NCI-H446 (cell line): ENCODE measurements around the gene TMEM271.
"Not testable (repeated sequence)": the region's sequence is repeated elsewhere in the genome, so short reads cannot be mapped to it uniquely, and the experiment has no call there.

ENCODE experiments used
- DNase-seq, 2 experiments: peaks; one replicate each; lab custom pipeline; 2025; lab: John Stamatoyannopoulos, UW

Gene TMEM271

DNA sequence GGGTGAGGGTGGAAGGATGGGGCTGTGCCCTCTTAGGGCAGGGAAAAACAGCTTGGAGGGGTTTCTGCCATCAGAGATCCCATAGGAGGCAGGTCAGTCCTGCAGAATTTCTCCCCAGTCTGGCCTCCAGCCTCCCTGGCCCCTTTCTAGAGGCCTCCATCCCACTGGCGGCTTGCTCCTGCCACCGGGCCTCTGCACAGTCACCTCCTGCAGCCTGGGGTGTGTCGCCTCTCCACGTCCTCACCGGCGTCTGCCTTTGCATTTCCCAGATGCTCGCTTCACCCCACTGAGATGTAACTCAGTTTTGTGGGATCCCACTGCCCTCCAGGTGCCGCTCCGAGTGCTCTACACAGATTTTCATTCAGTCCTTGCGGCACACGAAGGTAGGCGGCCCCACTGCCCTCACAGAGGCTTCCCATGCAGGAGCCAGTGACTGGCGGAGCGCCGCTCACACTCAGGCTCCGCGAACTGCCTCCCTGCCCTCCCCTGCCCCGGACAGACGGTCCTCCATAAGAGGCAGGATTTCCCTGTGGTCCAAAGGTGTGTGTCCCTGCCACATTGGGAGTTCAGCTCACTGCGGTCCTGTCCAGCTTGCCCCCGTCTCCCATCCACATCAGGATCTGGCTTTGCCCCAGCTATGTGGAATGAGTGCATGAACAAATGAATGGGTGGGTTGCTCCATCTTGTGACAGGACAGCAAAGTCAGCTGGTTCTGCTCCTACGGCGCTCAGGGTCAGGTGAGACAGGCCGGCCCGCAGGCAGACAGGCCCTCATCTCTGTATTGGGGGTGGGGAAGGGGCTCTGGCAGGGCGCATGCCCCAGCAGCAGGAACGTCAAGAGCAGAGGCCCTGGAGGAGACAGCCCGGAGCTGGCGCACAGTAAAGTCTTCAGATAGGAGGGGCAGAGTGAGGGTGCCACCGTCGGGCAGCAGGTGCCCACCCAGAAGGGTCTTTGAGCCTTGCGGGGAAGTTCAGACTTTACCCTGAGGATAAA, 2.7 kb upstream of the TMEM271 start:
- no peak for DNase-seq

DNA sequence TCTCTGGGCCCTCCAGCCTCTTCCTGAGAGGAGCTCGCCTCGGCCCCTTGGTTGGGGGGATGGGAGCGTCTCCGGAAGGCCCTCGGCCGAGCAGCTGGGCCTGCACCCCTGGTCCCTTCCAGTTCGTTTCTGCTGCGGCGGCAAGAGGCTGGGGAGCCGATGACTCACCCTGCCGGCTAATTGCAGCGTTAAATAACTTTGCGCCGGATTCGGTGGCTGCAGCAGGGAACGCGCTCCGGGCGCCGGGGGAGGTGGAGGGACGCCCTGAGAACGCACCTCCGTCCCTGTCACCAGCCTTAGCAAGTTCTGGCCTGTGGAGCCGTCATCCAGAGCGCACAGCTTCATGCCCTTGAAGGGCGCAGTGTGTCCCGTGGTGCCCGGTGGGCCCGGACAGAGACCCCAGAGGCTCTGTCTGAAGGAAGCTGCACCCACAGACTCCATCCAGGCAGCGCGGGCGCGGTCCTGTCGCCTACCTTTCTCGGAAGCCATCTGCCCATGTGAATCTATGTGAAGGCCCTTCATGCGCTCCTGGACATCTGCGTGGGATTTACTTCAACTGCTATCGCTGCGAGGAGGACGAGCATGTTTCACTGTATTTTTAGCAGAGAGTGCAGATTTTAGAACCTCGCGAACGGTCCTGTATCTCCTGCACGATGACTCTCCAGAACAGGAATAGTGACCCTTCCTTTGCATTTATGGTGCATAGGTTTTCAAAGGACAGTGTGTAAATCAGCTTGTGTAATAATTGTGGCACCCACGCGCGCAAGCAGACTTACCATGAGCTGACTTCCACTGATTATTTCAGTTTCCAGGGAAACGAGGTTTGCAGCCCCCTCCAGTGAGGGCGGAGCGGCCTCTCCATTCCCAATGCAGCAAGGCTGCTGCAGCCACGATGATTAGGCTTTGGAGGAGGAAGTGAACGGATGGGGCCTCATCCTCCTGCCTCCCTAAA, 1.7 kb upstream of the TMEM271 start:
- no peak for DNase-seq

DNA sequence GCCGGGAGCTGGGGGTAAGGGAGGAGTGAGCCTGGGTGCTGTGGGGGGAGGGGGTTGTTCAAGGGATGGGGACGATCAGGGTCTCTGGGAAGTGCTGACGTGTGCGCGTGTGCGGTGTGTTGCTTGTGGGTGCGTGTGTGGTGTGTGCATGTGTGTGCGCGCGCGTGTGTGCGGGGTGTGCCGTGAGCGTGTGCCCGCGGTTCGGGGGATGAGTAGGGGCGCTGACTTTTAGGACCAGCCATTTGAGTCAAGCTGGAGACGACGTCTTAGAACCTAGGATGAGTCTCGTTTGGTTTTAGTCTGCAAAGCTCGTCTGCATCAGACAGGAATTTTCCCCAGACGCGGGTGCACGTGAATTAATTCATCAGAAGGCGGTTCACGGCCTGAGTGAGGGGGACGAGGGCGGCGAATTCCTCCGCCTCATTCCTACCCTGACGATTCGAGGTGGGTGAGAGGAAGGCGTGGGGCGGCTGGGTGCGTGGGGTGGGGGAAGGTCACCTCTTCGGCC, 950 bp upstream of the TMEM271 start:
- DNase-seq = no peak

DNA sequence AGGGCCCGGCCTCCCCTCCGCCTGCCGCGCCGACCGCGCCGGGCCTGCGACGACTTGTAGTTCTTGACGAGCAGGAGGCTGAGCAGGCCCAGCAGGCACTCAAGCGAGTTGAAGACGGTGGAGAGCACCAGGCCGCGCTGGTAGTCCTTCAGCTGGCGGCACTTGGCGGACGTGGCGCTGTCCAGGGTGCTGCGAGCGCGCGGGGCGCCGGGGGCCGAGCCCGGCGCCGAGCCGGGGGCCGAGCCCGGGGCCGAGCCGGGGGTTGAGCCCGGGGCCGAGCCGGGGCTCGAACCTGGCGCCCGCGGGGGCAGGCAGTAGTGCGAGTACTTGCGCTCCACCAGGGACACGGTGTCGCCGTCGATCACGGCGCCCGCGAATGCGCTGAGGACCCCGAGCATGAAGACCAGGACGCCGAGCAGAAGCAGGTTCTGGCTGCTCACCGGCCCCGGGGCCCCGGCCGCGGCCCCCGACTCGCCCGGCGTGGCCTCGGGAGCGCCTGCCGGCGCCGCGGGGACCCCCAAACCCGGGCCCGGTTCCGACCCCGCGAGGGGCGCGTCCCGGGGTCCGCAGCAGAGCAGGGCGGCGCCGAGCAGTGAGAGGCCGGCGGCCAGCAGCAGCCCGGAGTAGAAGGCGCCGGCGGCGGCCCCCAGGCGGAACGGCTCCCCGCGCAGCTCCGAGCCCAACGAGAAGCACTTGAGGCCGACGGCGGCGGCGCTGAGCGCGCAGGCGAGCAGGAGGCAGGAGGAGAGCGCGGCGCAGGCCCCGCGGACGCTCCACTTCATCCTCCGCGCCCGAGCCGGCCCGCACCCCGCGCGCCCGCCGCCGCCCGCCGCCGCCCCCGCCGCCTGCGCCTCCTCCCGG, 584 bp downstream of the TMEM271 start:
- DNase-seq = no peak

DNA sequence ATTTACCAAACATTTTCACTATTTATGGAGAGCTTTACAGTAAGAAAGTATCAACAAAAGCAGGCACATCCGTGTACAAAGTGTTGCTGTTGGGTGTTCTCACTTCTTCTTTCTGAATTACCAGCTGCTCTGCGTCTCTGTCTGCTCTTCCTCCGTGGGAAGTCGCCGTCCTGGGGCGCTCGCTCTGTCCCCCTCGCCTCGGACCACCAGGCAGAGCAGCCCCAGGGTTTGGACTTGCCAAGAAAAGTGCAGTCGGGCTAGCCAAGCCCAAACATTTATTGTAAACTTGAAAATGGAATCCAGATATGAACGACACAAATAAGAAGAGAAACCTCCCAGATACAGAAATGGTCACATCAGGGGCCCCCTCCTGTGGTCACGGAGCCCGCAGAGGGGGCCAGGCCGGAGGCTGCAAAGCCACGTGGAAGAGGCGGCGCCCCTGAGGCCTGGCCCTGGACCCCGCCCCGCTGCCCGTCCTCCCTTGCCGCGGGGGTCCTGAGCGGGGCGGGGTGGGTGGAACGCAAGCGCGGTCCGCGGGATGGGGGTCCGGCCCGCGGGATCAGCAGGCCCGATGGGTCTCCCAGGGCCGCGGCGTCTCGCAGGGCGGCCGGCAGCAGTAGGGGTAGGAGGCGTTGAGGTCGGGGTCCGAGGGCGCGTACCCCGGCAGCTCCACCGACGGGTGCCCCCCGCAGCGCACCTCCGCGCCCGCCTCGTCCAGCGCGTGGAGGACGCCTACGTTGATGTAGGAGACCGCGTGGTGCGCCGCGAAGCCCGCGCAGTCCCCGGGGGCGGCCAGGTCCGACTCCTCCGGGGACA, 1.5 kb downstream of the TMEM271 start:
- no peak for DNase-seq

DNA sequence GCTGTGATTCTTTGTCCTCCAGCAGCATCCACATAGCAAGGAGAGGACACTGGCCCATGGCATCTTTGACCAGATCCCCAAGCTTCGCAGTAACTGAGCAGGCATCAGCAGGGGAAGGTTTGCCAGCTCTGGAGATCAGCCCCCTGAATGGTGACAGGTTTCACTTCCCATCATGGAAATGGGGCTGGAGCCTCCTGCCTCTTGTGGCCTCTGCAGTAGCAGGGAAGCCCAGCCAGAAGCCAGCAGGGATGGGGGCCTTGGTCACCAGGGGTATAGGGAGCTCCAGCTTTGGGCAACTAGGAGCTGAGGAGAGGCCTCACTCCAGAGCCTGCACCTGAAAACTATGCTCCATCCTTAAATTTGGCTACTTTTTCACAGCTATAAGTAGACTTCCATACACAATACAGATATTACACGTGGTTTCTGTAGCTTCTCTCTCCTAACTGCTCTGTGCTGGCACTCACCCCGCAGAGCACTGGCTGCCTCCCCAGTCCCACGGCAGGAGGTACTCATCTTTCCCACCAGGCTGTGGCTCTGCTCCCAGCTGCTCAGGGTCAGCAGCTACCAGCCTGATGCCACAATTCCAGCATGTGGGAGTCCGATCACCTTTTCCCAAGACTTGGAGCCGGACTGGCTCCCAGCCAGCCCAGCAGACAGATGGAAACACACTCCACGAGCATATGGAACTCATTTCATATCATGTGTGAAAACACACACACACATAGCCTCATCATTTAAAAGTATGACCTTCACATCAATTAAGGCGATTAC, 2.8 kb downstream of the TMEM271 start:
- DNase-seq = peak in 1 of 2 experiments; percentile 65

DNA sequence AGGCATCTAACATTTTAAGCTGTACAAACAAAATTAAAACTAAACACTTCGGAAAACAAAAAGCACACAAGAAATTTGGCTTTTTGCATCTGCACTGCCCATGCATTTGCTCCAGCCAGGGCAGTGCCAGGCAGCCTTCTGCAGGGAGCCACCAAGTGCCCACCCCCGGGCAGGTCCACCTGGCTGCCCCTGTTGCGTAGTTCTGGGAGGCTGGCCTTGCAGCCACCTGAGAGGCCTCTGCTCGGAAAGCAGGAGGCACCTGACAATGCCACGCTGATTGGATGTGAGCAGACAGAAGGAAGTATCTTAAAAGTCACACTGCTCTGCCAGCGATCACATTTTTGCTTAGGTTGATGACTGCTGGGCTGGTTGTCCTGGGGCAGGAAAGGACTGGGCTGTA, 3.5 kb downstream of the TMEM271 start:
- no peak for DNase-seq

DNA sequence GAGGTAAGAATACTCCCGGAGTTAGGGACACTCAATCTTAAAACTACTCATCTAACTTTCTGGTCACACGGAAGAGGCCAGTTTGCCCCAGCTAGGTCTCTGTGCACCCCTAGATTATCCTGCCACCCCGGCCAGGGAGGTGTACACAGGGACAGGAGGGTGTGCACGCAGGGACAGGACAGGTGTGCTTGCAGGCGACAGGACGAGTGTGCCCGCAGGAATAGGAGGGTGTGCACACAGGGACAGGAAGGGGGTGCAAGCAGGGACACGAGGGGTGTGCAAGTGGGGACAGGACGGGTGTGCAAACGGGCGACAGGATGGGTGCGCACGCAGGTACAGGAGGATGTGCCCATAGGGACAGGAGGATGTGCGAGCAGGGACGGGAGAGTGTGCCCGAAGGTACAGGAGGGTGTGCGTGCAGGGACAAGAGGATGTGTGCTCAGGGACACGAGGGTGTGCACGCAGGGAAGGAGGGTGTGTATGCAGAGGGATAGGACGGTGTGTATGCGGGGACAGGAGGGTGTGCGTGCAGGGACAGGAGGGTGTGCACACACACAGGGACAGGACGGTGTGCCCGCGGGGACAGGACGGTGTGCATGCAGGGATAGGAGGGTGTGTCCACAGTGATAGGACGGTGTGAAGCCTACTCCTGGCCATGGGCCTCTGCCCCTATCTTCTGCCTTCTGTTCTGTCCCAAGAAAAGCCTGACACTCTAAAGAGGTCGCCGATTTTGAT, 4.1 kb downstream of the TMEM271 start:
- no peak for DNase-seq

DNA sequence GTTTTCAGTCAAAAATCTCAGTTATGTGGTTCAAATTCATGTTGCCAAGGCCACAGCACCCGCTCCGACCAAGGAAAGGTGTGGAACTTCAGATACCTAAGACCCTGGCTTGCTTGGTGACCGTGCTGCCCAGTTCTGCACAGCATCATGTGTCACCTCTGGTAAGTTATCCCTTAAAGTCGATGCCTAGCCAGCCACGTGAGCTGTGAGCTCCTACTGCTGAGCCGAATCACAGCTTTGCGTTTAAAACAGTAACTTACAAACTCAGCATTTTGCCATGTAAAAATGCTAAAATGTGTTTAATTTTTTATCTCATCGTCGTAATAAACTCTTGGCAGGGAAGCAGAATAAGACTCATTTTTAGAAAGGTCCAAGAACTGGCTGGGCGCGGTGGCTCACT, 5.3 kb downstream of the TMEM271 start:
- no peak for DNase-seq

DNA sequence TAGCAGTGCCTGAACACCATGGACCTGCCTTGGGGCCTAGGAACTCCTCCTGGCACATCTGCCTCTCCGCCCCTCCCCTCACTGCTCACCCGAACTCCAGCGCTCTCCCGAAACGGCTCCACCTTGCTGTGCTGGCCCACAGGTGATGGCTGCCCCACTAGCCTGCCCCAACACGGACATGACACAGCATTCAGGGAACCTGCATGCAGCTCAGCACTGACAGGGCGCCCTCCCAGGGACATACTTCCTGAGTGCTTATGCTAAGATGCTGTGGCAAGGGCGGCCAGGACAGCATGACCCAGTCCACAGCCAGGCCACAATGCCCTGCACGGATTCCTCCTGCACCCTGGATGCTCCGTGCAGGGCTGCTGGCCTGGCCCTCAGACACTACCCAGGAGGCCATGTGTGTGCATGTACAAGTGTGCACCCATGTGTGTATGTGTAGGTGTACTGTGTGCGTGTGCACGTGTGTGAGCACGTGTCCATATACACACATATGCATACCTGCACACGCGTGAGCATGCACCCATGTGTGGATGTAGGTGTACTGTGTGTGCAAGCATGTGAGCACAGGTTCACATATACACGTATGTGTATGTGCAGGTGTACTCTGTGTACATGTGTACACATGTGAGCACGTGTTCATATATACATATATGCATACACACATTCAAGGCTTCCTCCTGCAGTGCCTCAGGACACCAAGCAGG, 6.0 kb downstream of the TMEM271 start:
- no peak for DNase-seq

DNA sequence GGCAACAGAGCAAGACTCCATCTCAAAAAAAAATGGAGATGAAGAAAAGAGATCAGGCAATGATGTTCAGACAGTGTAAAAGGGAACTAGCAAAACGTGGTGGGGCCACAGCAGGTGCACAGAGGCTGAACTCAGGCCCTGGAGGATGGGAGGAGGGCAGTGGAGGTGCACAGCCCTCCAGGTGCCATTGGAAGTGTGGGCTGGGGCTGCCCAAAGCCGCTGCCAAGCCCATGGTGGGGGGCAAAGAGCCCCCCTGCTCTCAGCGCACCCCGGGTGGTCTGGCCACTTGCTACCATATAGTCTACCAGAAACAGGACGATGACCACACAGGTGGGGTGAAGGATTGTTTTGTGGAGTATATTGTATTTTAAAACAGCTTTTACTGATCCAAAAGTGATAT, 7.1 kb downstream of the TMEM271 start:
- no peak for DNase-seq

DNA sequence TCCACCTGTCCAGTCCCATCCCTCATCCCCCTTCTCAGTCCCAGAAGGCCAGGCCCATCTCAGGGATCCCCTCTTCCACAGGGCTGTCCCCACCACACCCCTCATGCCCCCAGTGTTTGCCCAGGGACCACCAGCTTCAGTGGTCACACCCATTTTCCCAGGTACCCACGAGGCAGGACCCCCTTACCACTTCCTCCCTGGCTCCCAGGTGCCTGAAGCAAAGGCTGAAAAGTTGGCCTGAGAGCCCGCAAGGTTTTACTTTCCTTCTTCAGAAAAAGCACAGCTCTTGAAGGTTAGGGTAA, 7.8 kb downstream of the TMEM271 start:
- DNase-seq = no peak

DNA sequence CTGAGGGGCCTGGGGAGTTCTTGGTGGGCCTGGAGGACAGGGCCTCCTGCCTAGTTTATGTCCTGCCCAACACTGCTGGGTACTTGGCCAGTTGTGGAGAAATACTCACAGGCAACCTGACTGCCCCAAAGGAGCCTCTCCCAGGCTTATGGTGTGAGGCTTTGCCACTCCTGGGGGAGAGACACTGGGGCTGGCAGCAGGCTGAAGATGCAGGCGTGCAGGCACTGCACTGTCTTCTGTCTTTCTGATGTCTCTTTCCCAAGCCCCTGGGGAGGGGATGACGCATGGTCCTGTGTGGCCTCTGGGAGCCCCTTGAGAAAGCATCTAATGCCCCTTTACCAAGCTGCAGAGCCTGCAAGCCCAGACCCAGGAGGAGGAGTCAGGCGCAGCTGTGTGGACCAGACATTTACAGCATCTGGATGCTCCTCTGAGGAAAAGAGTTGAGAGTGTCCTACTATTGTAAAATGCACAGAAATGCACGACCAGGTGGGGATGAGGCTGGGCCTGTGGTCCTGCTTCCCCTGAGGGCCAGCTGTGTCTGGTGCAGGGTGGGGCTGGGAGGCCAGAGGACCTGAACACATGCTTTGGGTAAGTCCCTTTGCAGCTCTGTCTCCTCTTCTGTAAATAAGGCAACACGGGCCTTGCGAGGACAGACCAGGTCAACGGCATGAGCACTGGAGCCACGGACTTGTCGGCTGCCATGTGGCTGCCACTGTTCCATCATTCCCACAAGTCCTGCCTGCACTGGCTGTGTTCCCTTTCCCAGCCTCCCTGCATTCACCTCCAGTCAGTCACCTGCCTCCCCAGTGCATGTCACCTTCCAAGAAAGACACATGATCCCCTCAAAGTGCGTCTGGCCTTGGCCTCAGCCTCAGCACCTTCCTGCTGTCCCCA, 8.4 kb downstream of the TMEM271 start:
- DNase-seq = no peak

DNA sequence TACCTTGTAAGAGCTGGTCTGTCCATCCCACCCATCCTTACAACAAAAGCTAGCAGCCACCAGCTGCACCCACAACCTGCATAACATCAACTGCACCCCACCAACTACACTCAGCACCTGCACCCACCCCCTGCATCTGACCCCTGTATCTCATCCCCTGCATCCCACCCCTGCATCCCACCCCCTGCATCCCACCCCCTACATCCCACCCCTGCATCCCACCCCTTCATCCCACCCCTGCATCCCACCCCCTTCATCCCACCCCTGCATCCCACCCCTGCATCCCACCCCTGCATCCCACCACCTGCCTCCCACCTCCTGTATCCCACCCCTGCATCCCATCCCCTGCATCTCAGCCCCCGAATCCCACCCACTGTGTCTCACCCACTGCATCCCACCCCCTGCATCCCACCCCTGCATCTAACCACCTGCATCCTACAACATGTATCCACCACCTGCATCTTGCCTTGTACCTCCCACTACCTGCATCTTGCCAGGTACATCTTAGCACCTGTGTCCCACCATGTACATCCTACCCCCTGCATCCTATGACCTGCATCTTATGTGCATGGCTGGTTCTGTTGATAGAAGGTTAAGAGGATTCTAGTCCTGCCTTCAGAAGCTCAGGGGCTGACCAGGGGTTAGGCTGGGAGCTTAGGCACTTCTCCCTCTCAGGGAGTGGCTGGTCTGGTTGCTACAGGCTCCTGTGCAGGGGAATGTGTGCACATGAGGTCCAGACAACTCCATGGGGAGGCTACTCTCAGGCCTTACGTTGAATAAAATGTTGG, 9.4 kb downstream of the TMEM271 start:
- no peak for DNase-seq

DNA sequence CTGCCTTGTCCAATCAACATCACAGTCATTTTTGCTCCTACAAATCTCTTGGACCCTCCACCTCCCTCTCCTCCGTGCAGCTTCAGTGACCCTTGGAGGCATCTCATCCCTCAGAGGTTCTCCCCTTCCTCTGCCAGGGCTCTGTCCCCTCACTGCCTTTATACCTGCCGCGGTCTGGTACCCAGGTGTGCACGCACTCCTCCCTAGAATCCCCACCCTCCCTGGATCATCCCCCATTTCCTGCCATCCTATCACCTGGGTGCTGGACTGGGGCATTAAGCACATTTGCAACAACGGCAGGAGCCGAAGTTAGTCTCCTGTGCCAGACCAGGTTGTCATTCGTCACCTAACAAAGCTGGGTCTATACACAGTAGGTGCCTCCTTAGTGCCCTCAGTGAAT, 10.1 kb downstream of the TMEM271 start:
- DNase-seq = no peak

DNA sequence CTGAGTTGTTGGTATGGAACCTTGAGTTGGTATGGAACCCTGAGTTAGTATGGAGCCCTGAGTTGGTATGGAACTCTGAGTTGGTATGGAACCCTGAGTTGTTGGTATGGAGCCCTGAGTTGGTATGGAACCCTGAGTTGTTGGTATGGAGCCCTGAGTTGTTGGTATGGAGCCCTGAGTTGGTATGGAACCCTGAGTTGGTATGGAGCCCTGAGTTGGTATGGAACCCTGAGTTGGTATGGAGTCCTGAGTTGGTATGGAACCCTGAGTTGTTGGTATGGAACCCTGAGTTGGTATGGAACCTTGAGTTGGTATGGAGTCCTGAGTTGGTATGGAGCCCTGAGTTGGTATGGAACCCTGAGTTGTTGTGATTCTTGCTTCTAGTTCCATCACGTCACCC, 10.5 kb downstream of the TMEM271 start:
- DNase-seq = not testable (repeated sequence)

DNA sequence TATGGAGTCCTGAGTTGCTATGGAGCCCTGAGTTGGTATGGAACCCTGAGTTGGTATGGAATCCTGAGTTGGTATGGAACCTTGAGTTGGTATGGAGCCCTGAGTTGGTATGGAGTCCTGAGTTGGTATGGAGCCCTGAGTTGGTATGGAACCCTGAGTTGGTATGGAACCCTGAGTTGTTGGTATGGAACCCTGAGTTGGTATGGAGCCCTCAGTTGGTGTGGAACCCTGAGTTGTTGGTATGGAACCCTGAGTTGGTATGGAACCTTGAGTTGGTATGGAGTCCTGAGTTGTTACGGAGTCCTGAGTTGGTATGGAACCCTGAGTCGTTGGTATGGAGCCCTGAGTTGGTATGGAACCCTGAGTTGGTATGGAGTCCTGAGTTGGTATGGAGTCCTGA, 13.6 kb downstream of the TMEM271 start:
- DNase-seq = not testable (repeated sequence)
